ENCODE results near the gene VSTM4.

The VSTM4 gene

DNA sequence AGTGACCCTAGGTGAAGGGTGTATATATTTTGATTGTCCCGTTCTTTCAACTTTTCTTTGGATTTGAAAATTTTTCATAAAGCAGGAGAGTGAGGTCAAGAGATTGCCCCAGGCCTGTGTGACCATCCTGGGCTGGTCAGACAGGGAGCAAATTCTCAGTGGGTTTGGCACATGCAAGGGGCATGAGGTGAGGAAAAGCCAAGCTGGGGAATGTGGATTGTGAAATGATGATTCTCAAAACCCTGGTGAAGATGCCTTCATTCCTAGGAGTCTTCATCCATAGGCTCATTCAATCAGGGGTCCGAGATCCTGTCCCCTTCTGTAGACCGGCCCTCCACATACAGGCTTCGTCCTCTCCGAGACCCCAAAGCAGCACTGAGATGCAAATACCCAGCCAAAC is 45.5 kb upstream of the VSTM4 start:
- no peak overlapping the region for H3K4me3 ChIP-seq (ENCODE audit: low read length)
- no peaks in the 10 kb centered on the region for H3K36me3 ChIP-seq (ENCODE audit: control insufficient read depth, low read length)
- no peak overlapping the region for H3K27ac ChIP-seq (ENCODE audit: low read depth, low read length)
- H3K27me3 ChIP-seq (ENCODE audit: control insufficient read depth, low read length): peaks cover 4% of the 10 kb centered on the region; the same call in 1 of the 2 replicates
- no peaks in the 10 kb centered on the region for H3K79me2 ChIP-seq (ENCODE audit: control insufficient read depth, low read length)
- no peak overlapping the region for H3K4me2 ChIP-seq (ENCODE audit: low read length)
- no peaks in the 10 kb centered on the region for H3K9me3 ChIP-seq (ENCODE audit: control insufficient read depth, insufficient read depth, low read length)
- TF ChIP-seq EZH2phosphoT487 (IDR thresholded peaks at IDR 0.05; ENCODE audit: borderline replicate concordance, low read length): no peak
- TF ChIP-seq, protein P1, sequence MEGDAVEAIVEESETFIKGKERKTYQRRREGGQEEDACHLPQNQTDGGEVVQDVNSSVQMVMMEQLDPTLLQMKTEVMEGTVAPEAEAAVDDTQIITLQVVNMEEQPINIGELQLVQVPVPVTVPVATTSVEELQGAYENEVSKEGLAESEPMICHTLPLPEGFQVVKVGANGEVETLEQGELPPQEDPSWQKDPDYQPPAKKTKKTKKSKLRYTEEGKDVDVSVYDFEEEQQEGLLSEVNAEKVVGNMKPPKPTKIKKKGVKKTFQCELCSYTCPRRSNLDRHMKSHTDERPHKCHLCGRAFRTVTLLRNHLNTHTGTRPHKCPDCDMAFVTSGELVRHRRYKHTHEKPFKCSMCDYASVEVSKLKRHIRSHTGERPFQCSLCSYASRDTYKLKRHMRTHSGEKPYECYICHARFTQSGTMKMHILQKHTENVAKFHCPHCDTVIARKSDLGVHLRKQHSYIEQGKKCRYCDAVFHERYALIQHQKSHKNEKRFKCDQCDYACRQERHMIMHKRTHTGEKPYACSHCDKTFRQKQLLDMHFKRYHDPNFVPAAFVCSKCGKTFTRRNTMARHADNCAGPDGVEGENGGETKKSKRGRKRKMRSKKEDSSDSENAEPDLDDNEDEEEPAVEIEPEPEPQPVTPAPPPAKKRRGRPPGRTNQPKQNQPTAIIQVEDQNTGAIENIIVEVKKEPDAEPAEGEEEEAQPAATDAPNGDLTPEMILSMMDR (IDR thresholded peaks at IDR 0.05; ENCODE audit: low read depth, low read length, poor library complexity, severe bottlenecking): no peak
- peaks cover 4% of the 10 kb centered on the region for H3K4me1 ChIP-seq (ENCODE audit: control insufficient read depth, low read length)
- no peaks in the 10 kb centered on the region for H4K20me1 ChIP-seq (ENCODE audit: control insufficient read depth, insufficient read depth, low read depth, low read length)
- H3K9me2 ChIP-seq (replicated peaks; ENCODE audit: control insufficient read depth, low read length): no peaks in the 10 kb centered on the region
- no peaks in the 10 kb centered on the region for H3F3A ChIP-seq (ENCODE audit: control insufficient read depth, insufficient read depth)

DNA sequence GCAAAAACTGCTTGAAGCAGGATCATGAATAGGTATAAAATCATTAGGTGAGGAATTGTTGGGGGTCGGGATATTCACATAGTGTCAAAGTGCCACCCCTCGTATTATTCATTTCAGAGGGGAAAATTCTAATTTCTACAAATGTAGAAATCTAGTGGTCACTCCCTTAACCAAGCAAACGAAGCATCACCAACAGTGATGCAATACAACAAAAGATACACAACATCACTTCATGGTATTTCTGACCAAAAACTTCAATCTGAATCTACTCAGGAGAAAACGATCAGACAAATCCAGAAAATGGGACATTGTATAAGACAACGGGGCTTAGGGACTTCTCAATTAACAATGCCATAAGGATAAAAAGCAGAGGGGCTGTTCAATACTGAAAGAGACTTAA is 44.8 kb upstream of the VSTM4 start:
- no peak for TF ChIP-seq EZH2phosphoT487 (IDR thresholded peaks at IDR 0.05; ENCODE audit: borderline replicate concordance, low read length)
- TF ChIP-seq, protein P1 (IDR thresholded peaks at IDR 0.05; ENCODE audit: low read depth, low read length, poor library complexity, severe bottlenecking): no peak
- Histone ChIP-seq H3K27ac (ENCODE audit: low read depth, low read length) (no peak overlapping the region), H3K9me3 (ENCODE audit: control insufficient read depth, insufficient read depth, low read length) (no peaks in the 10 kb centered on the region), H3K4me1 (ENCODE audit: control insufficient read depth, low read length) (peaks cover 4% of the 10 kb centered on the region), H3K4me2 (ENCODE audit: low read length) (no peak overlapping the region), H3F3A (ENCODE audit: control insufficient read depth, insufficient read depth) (no peaks in the 10 kb centered on the region), H3K27me3 (ENCODE audit: control insufficient read depth, low read length) (peaks cover 4% of the 10 kb centered on the region; the same call in 1 of the 2 replicates), H4K20me1 (ENCODE audit: control insufficient read depth, insufficient read depth, low read depth, low read length) (no peaks in the 10 kb centered on the region), H3K79me2 (ENCODE audit: control insufficient read depth, low read length) (no peaks in the 10 kb centered on the region), H3K9me2 (replicated peaks; ENCODE audit: control insufficient read depth, low read length) (no peaks in the 10 kb centered on the region), H3K36me3 (ENCODE audit: control insufficient read depth, low read length) (no peaks in the 10 kb centered on the region), H3K4me3 (ENCODE audit: low read length) (no peak overlapping the region)

DNA sequence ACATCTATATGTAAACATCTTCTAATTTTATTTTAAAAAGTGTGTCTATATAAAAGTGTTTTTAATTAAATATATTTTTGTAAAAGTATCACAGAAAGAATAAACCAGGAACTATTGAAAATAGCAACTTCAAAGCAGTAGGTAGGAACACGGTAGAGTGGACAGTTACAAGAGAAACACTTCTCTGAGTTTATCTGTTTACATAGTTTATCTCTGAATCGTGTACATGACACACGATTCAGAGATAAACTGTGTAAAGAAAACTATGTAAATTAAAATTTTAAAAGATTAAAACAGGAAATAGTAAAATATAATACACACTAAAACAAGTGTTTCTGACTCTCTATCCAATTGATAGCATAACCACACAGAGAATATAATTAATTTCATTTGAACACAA is 43.6 kb upstream of the VSTM4 start:
- peaks cover 4% of the 10 kb centered on the region; the same call in 1 of the 2 replicates for H3K27me3 ChIP-seq (ENCODE audit: control insufficient read depth, low read length)
- H3K79me2 ChIP-seq (ENCODE audit: control insufficient read depth, low read length): no peaks in the 10 kb centered on the region
- no peaks in the 10 kb centered on the region for H3K9me2 ChIP-seq (replicated peaks; ENCODE audit: control insufficient read depth, low read length)
- H3K4me2 ChIP-seq (ENCODE audit: low read length): no peak overlapping the region
- no peaks in the 10 kb centered on the region for H3K9me3 ChIP-seq (ENCODE audit: control insufficient read depth, insufficient read depth, low read length)
- H3F3A ChIP-seq (ENCODE audit: control insufficient read depth, insufficient read depth): no peaks in the 10 kb centered on the region
- H3K4me1 ChIP-seq (ENCODE audit: control insufficient read depth, low read length): no peaks in the 10 kb centered on the region
- no peak overlapping the region for H3K4me3 ChIP-seq (ENCODE audit: low read length)
- H3K36me3 ChIP-seq (ENCODE audit: control insufficient read depth, low read length): no peaks in the 10 kb centered on the region
- H3K27ac ChIP-seq (ENCODE audit: low read depth, low read length): no peak overlapping the region
- no peaks in the 10 kb centered on the region for H4K20me1 ChIP-seq (ENCODE audit: control insufficient read depth, insufficient read depth, low read depth, low read length)
- TF ChIP-seq, protein P1 (IDR thresholded peaks at IDR 0.05; ENCODE audit: low read depth, low read length, poor library complexity, severe bottlenecking): no peak
- no peak for TF ChIP-seq EZH2phosphoT487 (IDR thresholded peaks at IDR 0.05; ENCODE audit: borderline replicate concordance, low read length)

All from DOHH2 (cell line).